Right lobe of liver (tissue), 6 donors: ENCODE data around the gene ADARB1. TPM values are rescaled to one million over a fixed set of nuclear protein-coding genes. Genes with fewer than 3 reads are reported as not detected.

Experiments used
- ATAC-seq, 4 donors: fragments of 200-7000 bp; cut with Tn5 transposase; one replicate each; pipeline ENCODE4 v1.9.1; 2020; ENCODE audit warnings: mild to moderate bottlenecking in 4 of 4, moderate library complexity in 4 of 4
- DNase-seq, 3 donors: peaks; one replicate each; pipeline ENCODE4 v3.0.0-alpha.2; 2020
- H3K27ac ChIP-seq, 3 donors: fragments of 200-600 bp; one replicate each; pipeline ENCODE4 v1.8.0; 2022
- H3K27me3 ChIP-seq, 2 donors: fragments of 200-600 bp; one replicate each; pipeline ENCODE4 v1.8.0; 2022
- H3K36me3 ChIP-seq, 4 donors: fragments of 200-600 bp; sonication (generic) in 1 of 4; one replicate each; pipeline versions ENCODE4 v1.5.1 to v1.8.0; 2017 to 2022; ENCODE audit warnings: control low read depth in 1 of 4
- H3K4me1 ChIP-seq, 4 donors: fragments of 200-600 bp; sonication (generic) in 1 of 4; one replicate each; pipeline versions ENCODE4 v1.5.1 to v1.8.0; 2017 to 2022; ENCODE audit warnings: control low read depth in 1 of 4
- H3K4me3 ChIP-seq, 3 donors: fragments of 200-600 bp; one replicate each; pipeline ENCODE4 v1.8.0; 2022
- H3K9me3 ChIP-seq, 4 donors: fragments of 200-600 bp; sonication (generic) in 1 of 4; one replicate each; pipeline versions ENCODE4 v1.5.1 to v1.8.0; 2017 to 2022; ENCODE audit warnings: control low read depth in 1 of 4
- POLR2A ChIP-seq: fragments of 450-650 bp; IDR thresholded peaks from one replicate; pipeline ENCODE4 v1.6.1; 2017; ENCODE audit warnings: antibody characterized with exemption, mild to moderate bottlenecking
- WGBS: methylation state at CpG from one replicate; pipeline ENCODE4 v1.1.6; 2018; ENCODE audit warnings: low coverage, low lambda C conversion rate; ENCODE audit not compliant: insufficient coverage; ENCODE audit errors: missing lambda C conversion rate; 5-methylcytosine and 5-hydroxymethylcytosine counted together
- intact Hi-C, 2 donors: fragments of 100-400 bp; cut with DNase I; formaldehyde crosslinking; loops; one replicate each; pipeline versions ENCODE4 v1.11.2 to v1.14.1; 2022
- total RNA-seq, 6 experiments: library from RNA; depleted of rRNA in 2 of 6; stranded (reverse); fragments of >200 nt in 2 of 6; fragmentation: NEBNext Ultra II Directional in 3 of 6; extraction: Animal tissue kit (Norgen Biotek cat#: 25700) in 3 of 6; gene quantifications; one replicate each; pipeline versions ENCODE4 v1.1.0 to v1.2.4, GENCODE V29; 2016 to 2023
- TF ChIP-seq, protein P1 (sequence below), 4 donors: fragments of 200-600 bp in 3 of 4; fragments of 450-650 bp in 1 of 4; IDR thresholded peaks; one replicate each; pipeline versions ENCODE4 v1.5.1 to v1.8.0; 2016 to 2022; ENCODE audit warnings: antibody characterized with exemption in 4 of 4, mild to moderate bottlenecking in 2 of 4
- donor health status: DM: no; HTN: yes; CAD: no.
- donor health status: DM: no; HTN: no; CAD: no.
- donor health status: DM: no; HTN: no; CAD: no.
- donor health status: DM: no; HTN: yes; CAD: no.
- donor health status: DM: no; HTN: yes; CAD: no.

ADARB1 gene
- total RNA-seq, 6 experiments from 2014 or later: 4.7 to 9.9 (median 8.6) TPM

GRCh38 chr21:45203983-45204382 lies 129.6 kb downstream of the ADARB1 start:
- H3K4me1 ChIP-seq: no peaks in the 10 kb centered on the region
- no peak for DNase-seq
- H3K27me3 ChIP-seq: no peaks in the 10 kb centered on the region
- H3K36me3 ChIP-seq: no peaks in the 10 kb centered on the region
- no peak overlapping the region for H3K27ac ChIP-seq
- no peak for ATAC-seq
- intact Hi-C loops: no loop called here
- no peak for TF ChIP-seq POLR2A
- TF ChIP-seq, protein P1, sequence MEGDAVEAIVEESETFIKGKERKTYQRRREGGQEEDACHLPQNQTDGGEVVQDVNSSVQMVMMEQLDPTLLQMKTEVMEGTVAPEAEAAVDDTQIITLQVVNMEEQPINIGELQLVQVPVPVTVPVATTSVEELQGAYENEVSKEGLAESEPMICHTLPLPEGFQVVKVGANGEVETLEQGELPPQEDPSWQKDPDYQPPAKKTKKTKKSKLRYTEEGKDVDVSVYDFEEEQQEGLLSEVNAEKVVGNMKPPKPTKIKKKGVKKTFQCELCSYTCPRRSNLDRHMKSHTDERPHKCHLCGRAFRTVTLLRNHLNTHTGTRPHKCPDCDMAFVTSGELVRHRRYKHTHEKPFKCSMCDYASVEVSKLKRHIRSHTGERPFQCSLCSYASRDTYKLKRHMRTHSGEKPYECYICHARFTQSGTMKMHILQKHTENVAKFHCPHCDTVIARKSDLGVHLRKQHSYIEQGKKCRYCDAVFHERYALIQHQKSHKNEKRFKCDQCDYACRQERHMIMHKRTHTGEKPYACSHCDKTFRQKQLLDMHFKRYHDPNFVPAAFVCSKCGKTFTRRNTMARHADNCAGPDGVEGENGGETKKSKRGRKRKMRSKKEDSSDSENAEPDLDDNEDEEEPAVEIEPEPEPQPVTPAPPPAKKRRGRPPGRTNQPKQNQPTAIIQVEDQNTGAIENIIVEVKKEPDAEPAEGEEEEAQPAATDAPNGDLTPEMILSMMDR (IDR thresholded peaks at IDR 0.05): no peak
- no peak overlapping the region for H3K4me3 ChIP-seq
- no peaks in the 10 kb centered on the region for H3K9me3 ChIP-seq
- WGBS: 80% methylated on average over 8 of the region's 8 CpGs

DNA sequence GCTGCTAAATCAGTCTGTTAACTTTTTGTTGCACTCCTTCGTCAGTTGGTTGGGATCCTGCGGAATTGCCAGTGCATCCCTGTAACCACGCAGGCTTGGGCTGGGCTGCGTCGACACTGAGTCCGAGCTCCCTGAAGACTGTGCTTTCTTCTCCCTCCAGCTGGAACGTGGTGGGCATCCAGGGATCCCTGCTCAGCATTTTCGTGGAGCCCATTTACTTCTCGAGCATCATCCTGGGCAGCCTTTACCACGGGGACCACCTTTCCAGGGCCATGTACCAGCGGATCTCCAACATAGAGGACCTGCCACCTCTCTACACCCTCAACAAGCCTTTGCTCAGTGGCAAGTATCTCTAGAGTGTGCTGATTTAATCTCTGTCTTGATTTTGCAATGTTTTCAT lies 130.0 kb downstream of the ADARB1 start:
- Histone ChIP-seq H3K36me3 (no peaks in the 10 kb centered on the region), H3K4me3 (no peak overlapping the region), H3K9me3 (no peaks in the 10 kb centered on the region), H3K4me1 (no peaks in the 10 kb centered on the region), H3K27ac (no peak overlapping the region), H3K27me3 (no peaks in the 10 kb centered on the region)
- DNase-seq: no peak
- no peak for ATAC-seq
- TF ChIP-seq POLR2A: no peak
- TF ChIP-seq, protein P1 (IDR thresholded peaks at IDR 0.05): no peak
- 83% methylated on average over 2 of the region's 11 CpGs for WGBS
- intact Hi-C loops: no loop called here

- no peaks in the 10 kb centered on the region for H3K27me3 ChIP-seq
- no peak overlapping the region for H3K27ac ChIP-seq
- no peaks in the 10 kb centered on the region for H3K4me1 ChIP-seq
- intact Hi-C loops: no loop called here
- ATAC-seq (no peak), DNase-seq (no peak)
- 87% methylated on average over 9 of the region's 9 CpGs for WGBS
- no peaks in the 10 kb centered on the region for H3K36me3 ChIP-seq
- H3K9me3 ChIP-seq: no peaks in the 10 kb centered on the region
- H3K4me3 ChIP-seq: no peak overlapping the region
- TF ChIP-seq, protein P1 (IDR thresholded peaks at IDR 0.05): no peak
- no peak for TF ChIP-seq POLR2A
Measured at GRCh38 chr21:45207839-45208626, 133.7 kb downstream of the ADARB1 start.

DNA sequence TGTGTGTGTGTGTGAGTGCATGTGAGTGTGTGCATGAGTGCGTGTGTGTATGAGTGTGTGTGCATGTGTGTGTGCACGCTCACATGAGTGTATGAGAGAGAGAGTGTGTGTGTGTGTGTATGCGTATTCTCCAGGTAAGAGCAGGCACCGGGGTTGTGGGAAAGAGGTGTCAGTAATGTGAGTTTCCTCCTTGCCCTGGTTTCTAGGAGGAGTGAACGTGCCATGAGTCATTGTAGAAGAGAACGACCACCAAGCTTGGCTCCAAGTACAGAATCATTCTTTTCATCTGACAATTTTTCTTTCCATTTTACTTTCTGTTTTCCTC lies 134.2 kb downstream of the ADARB1 start:
- ATAC-seq (no peak), DNase-seq (no peak)
- H3K27ac ChIP-seq: no peak overlapping the region
- no peaks in the 10 kb centered on the region for H3K27me3 ChIP-seq
- intact Hi-C loops: no loop called here
- no peaks in the 10 kb centered on the region for H3K9me3 ChIP-seq
- 87% methylated on average over 6 of the region's 6 CpGs for WGBS
- H3K4me3 ChIP-seq: no peak overlapping the region
- no peaks in the 10 kb centered on the region for H3K4me1 ChIP-seq
- no peaks in the 10 kb centered on the region for H3K36me3 ChIP-seq
- TF ChIP-seq POLR2A: no peak
- TF ChIP-seq, protein P1 (IDR thresholded peaks at IDR 0.05): no peak
